GM18507 (cell line): ENCODE data around the gene MARCHF3.

Experiments
- DNase-seq: peaks from one replicate; pipeline ENCODE4 v3.0.0; 2011; ENCODE audit warnings: low read depth; ENCODE audit not compliant: insufficient read length; ENCODE audit errors: extremely low spot score
- FAIRE-seq: peaks from 2 replicates; lab custom pipeline; 2011; peaks lifted over from hg19 to GRCh38; lab: Jason Lieb, UNC

The MARCHF3 gene

GRCh38 chr5:127030259-127031146 is at the start of gene MARCHF3:
MARCHF3 (minus strand) TSS chr5:127030558; CDS start chr5:126918171, 112,387 bp downstream.
- peak; percentile 97 for DNase-seq
- FAIRE-seq, result peak; percentile 94

- FAIRE-seq, result no peak
- DNase-seq, result no peak
These were observed 49.7 kb upstream of the MARCHF3 start for GRCh38 chr5:127079994-127080491.

GRCh38 chr5:127077366-127077765 is 47.0 kb upstream of the MARCHF3 start:
- no peak for DNase-seq
- FAIRE-seq, result no peak

GRCh38 chr5:127076315-127077129 is 46.2 kb upstream of the MARCHF3 start:
- DNase-seq (no peak), FAIRE-seq (no peak)

DNA sequence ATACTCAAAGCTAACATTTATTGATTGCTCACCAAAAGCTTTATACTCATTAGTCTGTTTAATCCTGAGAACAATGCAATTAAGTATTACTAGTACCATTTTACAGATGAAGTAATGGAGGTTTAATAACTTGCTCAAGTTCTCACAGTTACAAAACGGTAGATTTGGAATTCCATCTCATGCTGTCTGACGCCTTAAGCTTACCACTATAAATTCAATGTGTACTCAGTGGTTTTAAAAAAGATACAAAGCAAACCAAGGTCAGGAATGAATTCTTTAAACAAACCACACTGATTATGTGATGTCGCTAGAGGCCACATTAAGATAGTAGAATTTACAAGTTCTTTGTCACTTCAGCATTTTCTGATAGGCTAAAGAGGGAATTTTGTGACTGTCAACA is 44.1 kb upstream of the MARCHF3 start:
- no peak for DNase-seq
- no peak for FAIRE-seq

- FAIRE-seq, result peak; percentile 81
These were observed 42.8 kb upstream of the MARCHF3 start, which contains the start of gene C5orf63 for GRCh38 chr5:127072861-127073846. C5orf63 (minus strand) TSS chr5:127073502; CDS start chr5:127058995, 14,507 bp downstream.

GRCh38 chr5:127070243-127070642 is 39.9 kb upstream of the MARCHF3 start:
- FAIRE-seq (no peak), DNase-seq (no peak)

More at GRCh38 chr5:127072861-127073846, 42.8 kb upstream of the MARCHF3 start, which contains the start of gene C5orf63:
- peak; percentile 85 for DNase-seq

- DNase-seq (no peak), FAIRE-seq (no peak)
These were observed 38.3 kb upstream of the MARCHF3 start for GRCh38 chr5:127068493-127069214.

DNA sequence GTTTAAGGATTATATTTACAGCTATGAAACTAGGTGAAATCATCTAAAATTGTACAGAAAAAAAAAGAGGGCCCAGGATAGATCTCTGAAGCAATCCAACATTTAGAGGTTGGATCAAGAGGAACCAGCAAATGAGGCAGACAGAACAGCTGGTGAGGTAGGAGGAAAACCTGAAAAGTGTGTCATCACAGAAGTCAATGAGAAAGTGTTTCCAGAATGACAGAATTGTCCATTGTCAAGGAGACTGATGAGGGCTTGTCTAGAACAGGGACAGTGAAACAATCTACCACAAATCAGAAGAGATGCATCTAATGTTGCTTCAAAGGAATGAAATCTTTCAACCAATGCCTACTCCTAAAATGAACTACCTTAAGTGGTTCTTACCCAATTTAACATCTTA is 36.4 kb upstream of the MARCHF3 start:
- FAIRE-seq (no peak), DNase-seq (no peak)

- FAIRE-seq, result no peak
- DNase-seq, result no peak
These were observed 34.0 kb upstream of the MARCHF3 start for GRCh38 chr5:127064253-127064840.

DNA sequence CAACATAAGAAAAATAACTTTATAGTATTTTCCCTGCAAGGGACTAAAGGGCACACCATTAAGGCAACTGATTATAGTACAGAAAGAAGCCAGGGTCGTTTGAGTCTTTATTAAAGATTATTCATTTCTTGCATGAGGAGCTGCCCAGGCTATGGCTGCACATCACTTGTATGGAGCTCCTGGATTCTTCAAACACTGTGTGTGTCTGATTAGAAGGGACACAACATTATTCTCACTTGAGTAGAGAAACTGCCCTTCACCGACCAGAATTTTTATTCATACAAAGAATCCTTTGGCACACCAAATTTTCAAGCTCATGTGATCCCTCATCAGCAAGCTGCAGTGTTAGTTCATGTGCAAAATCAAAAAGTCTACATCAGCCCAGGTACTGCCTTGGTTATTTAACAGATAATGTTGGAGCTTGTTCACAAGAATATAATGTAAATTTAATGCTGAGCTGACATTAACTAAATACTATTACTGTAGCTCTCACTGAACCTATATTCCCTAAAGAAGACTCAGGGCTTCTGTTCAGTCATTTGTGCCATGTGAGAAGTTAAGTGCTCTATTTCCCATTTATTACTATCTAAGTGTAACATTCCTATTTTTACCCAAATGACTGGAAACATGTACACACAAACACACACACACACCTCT is 33.0 kb upstream of the MARCHF3 start:
- DNase-seq (no peak), FAIRE-seq (no peak)

GRCh38 chr5:127061956-127062355 is 31.6 kb upstream of the MARCHF3 start:
- DNase-seq (no peak), FAIRE-seq (no peak)

DNA sequence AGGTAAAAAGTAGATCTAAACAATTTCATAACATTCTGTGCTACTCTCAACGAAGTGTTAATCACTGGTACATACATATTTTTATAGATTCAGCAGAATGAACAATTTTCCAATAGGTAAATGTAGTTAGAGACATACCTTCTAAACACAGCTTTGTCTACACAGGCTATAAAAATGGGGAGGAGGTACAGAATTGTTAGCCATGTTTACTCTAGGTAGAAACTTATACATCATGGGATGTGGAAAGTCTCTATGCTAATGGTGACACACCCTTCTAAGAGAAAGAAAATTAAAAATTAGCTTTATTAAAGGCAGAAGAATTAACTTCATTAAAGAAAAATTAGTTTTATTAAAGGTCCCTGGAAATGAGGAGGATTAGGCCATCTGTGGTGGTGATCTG is 31.2 kb upstream of the MARCHF3 start:
- no peak for DNase-seq

GRCh38 chr5:127060470-127060985 is 30.2 kb upstream of the MARCHF3 start:
- FAIRE-seq, result peak; percentile 33
- no peak for DNase-seq

More for the DNA sequence above, 31.2 kb upstream of the MARCHF3 start:
- no peak for FAIRE-seq

DNA sequence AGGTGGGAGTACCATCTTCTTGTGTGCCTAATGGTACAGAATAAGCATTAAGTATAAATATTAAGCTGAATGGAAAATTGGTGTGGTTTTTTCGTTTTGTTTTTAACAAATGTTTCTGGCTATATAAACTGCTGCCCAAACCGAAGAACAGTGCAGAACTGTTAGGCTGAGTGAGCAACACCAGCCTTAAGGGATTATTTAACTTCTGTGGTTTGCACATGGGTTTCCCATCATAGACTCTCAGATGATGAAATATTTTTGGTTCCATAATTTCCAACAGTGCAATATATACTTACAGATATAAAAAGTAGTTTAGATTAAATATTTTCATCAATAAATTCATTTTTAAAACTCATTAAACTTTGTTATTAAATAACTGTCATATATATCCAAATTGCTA is 26.5 kb upstream of the MARCHF3 start:
- FAIRE-seq (no peak), DNase-seq (no peak)

- DNase-seq, result no peak
- peak; percentile 26 for FAIRE-seq
These were observed 25.7 kb upstream of the MARCHF3 start for GRCh38 chr5:127055880-127056653.
